Right lobe of liver (tissue), 6 donors: ENCODE results near the gene SLC27A3. TPM values are rescaled to one million over a fixed set of nuclear protein-coding genes. Genes with fewer than 3 reads are reported as not detected.

Experiments used
- ATAC-seq, 4 donors: fragments of 200-7000 bp; cut with Tn5 transposase; one replicate each; pipeline ENCODE4 v1.9.1; 2020; ENCODE audit warnings: mild to moderate bottlenecking in 4 of 4, moderate library complexity in 4 of 4
- DNase-seq, 3 donors: peaks; one replicate each; pipeline ENCODE4 v3.0.0-alpha.2; 2020
- H3K27ac ChIP-seq, 3 donors: fragments of 200-600 bp; one replicate each; pipeline ENCODE4 v1.8.0; 2022
- H3K27me3 ChIP-seq, 2 donors: fragments of 200-600 bp; one replicate each; pipeline ENCODE4 v1.8.0; 2022
- H3K36me3 ChIP-seq, 4 donors: fragments of 200-600 bp; sonication (generic) in 1 of 4; one replicate each; pipeline versions ENCODE4 v1.5.1 to v1.8.0; 2017 to 2022; ENCODE audit warnings: control low read depth in 1 of 4
- H3K4me1 ChIP-seq, 4 donors: fragments of 200-600 bp; sonication (generic) in 1 of 4; one replicate each; pipeline versions ENCODE4 v1.5.1 to v1.8.0; 2017 to 2022; ENCODE audit warnings: control low read depth in 1 of 4
- H3K4me3 ChIP-seq, 3 donors: fragments of 200-600 bp; one replicate each; pipeline ENCODE4 v1.8.0; 2022
- H3K9me3 ChIP-seq, 4 donors: fragments of 200-600 bp; sonication (generic) in 1 of 4; one replicate each; pipeline versions ENCODE4 v1.5.1 to v1.8.0; 2017 to 2022; ENCODE audit warnings: control low read depth in 1 of 4
- POLR2A ChIP-seq: fragments of 450-650 bp; IDR thresholded peaks from one replicate; pipeline ENCODE4 v1.6.1; 2017; ENCODE audit warnings: antibody characterized with exemption, mild to moderate bottlenecking
- WGBS: methylation state at CpG from one replicate; pipeline ENCODE4 v1.1.6; 2018; ENCODE audit warnings: low coverage, low lambda C conversion rate; ENCODE audit not compliant: insufficient coverage; ENCODE audit errors: missing lambda C conversion rate; 5-methylcytosine and 5-hydroxymethylcytosine counted together
- intact Hi-C, 2 donors: fragments of 100-400 bp; cut with DNase I; formaldehyde crosslinking; loops; one replicate each; pipeline versions ENCODE4 v1.11.2 to v1.14.1; 2022
- total RNA-seq, 6 experiments: library from RNA; depleted of rRNA in 2 of 6; stranded (reverse); fragments of >200 nt in 2 of 6; fragmentation: NEBNext Ultra II Directional in 3 of 6; extraction: Animal tissue kit (Norgen Biotek cat#: 25700) in 3 of 6; gene quantifications; one replicate each; pipeline versions ENCODE4 v1.1.0 to v1.2.4, GENCODE V29; 2016 to 2023
- TF ChIP-seq, protein P1 (sequence below), 4 donors: fragments of 200-600 bp in 3 of 4; fragments of 450-650 bp in 1 of 4; IDR thresholded peaks; one replicate each; pipeline versions ENCODE4 v1.5.1 to v1.8.0; 2016 to 2022; ENCODE audit warnings: antibody characterized with exemption in 4 of 4, mild to moderate bottlenecking in 2 of 4
- donor health status: DM: no; HTN: yes; CAD: no.
- donor health status: DM: no; HTN: no; CAD: no.
- donor health status: DM: no; HTN: no; CAD: no.
- donor health status: DM: no; HTN: yes; CAD: no.
- donor health status: DM: no; HTN: yes; CAD: no.

The SLC27A3 gene
- total RNA-seq, 6 experiments from 2014 or later = 25.4 to 50.4 (median 36.9) TPM

- peaks cover 0 to 50% (median 20%) of the 10 kb centered on the region in 4 donors for H3K4me1 ChIP-seq
- H3K27ac ChIP-seq = peak overlapping the region; percentile 63 to 83 (median 76)
- intact Hi-C loops = loop anchor here in 1 of 2 donors (10.0 kb wide), 1 partner anchor 101 kb away; the partner anchor contains the start of genes ILF2 and NPR1
- no peaks in the 10 kb centered on the region for H3K27me3 ChIP-seq
- TF ChIP-seq, protein P1, sequence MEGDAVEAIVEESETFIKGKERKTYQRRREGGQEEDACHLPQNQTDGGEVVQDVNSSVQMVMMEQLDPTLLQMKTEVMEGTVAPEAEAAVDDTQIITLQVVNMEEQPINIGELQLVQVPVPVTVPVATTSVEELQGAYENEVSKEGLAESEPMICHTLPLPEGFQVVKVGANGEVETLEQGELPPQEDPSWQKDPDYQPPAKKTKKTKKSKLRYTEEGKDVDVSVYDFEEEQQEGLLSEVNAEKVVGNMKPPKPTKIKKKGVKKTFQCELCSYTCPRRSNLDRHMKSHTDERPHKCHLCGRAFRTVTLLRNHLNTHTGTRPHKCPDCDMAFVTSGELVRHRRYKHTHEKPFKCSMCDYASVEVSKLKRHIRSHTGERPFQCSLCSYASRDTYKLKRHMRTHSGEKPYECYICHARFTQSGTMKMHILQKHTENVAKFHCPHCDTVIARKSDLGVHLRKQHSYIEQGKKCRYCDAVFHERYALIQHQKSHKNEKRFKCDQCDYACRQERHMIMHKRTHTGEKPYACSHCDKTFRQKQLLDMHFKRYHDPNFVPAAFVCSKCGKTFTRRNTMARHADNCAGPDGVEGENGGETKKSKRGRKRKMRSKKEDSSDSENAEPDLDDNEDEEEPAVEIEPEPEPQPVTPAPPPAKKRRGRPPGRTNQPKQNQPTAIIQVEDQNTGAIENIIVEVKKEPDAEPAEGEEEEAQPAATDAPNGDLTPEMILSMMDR (IDR thresholded peaks at IDR 0.05) = peak in 1 of 4 donors; percentile 4
- TF ChIP-seq POLR2A = peak; percentile 38
- peak; percentile 81 to 85 (median 82) for DNase-seq
- ATAC-seq = peak; percentile 45 to 57 (median 49)
- no peaks in the 10 kb centered on the region for H3K9me3 ChIP-seq
- H3K36me3 ChIP-seq = peaks cover 0 to 22% (median 3%) of the 10 kb centered on the region in 4 donors
- H3K4me3 ChIP-seq = peak overlapping the region; percentile 61 to 73 (median 68)
- 2% methylated on average over 12 of the region's 83 CpGs for WGBS
Observed at GRCh38 chr1:153775458-153776327, 486 bp downstream of the SLC27A3 start.

DNA sequence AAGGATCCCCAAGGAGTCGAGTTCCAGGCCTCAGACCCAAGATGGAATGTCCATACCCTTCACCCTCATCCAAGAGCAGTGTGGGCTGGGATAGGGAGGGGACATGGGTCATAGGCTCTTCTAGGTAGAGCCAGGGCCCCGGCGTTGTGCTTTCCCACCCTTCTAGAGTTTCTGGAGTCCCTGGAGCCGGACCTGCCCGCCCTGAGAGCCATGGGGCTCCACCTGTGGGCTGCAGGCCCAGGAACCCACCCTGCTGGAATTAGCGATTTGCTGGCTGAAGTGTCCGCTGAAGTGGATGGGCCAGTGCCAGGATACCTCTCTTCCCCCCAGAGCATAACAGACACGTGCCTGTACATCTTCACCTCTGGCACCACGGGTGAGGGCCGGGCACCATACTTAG is 1.1 kb downstream of the SLC27A3 start:
- ATAC-seq (no peak), DNase-seq (peak in 1 of 3 donors; percentile 51)
- no peaks in the 10 kb centered on the region for H3K27me3 ChIP-seq
- H3K4me3 ChIP-seq = peak overlapping the region; percentile 61 to 73 (median 68)
- H3K4me1 ChIP-seq = peaks cover 0 to 50% (median 20%) of the 10 kb centered on the region in 4 donors
- H3K9me3 ChIP-seq = no peaks in the 10 kb centered on the region
- TF ChIP-seq POLR2A = no peak
- H3K27ac ChIP-seq = peak overlapping the region; percentile 63 to 83 (median 76)
- no CpG with 5 or more reads among the region's 10 CpGs for WGBS
- H3K36me3 ChIP-seq = peaks cover 0 to 16% (median 3%) of the 10 kb centered on the region in 4 donors
- intact Hi-C loops = loop anchor here in 1 of 2 donors (10.0 kb wide), 1 partner anchor 102 kb away; the partner anchor contains the start of genes ILF2 and NPR1

GRCh38 chr1:153776845-153777370 is 1.7 kb downstream of the SLC27A3 start:
- no peak for ATAC-seq
- H3K36me3 ChIP-seq = peaks cover 0 to 12% (median 3%) of the 10 kb centered on the region in 4 donors

DNA sequence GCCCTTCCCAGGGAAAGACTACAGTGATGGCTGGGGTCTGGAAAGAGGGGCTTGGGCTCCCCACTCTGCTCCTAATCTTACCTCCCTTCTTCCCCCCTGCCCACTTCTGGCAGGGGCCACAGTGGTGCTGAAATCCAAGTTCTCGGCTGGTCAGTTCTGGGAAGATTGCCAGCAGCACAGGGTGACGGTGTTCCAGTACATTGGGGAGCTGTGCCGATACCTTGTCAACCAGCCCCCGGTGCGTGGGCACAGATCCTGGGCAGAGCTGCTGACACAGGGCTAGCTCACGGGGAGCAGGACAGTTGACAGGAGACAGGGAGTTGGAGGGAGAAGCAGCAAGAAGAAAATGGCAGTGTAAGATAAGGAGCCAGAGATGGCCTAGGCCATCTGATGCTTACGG is 2.4 kb downstream of the SLC27A3 start:
- TF ChIP-seq POLR2A = peak; percentile 48
- TF ChIP-seq, protein P1 (IDR thresholded peaks at IDR 0.05) = no peak
- Histone ChIP-seq H3K27me3 (no peaks in the 10 kb centered on the region), H3K4me3 (peak overlapping the region in 1 of 3 donors; percentile 10), H3K4me1 (peaks cover 0 to 50% (median 20%) of the 10 kb centered on the region in 4 donors), H3K36me3 (peaks cover 0 to 5% (median 2%) of the 10 kb centered on the region in 4 donors), H3K27ac (peak overlapping the region; percentile 6 to 70 (median 40)), H3K9me3 (no peaks in the 10 kb centered on the region)
- 25% methylated on average over 6 of the region's 7 CpGs for WGBS
- peak; percentile 86 to 92 (median 87) for DNase-seq
- intact Hi-C loops = loop anchor here in 1 of 2 donors (10.0 kb wide), 1 partner anchor 103 kb away; the partner anchor contains the start of genes ILF2 and NPR1
- peak; percentile 41 to 62 (median 57) for ATAC-seq

More at GRCh38 chr1:153776845-153777370, 1.7 kb downstream of the SLC27A3 start:
- peaks cover 0 to 50% (median 20%) of the 10 kb centered on the region in 4 donors for H3K4me1 ChIP-seq
- H3K27ac ChIP-seq = peak overlapping the region; percentile 6 to 70 (median 40)
- H3K9me3 ChIP-seq = no peaks in the 10 kb centered on the region
- peak overlapping the region in 1 of 3 donors; percentile 73 for H3K4me3 ChIP-seq
- peak in 1 of 3 donors; percentile 42 for DNase-seq
- TF ChIP-seq, protein P1 (IDR thresholded peaks at IDR 0.05) = no peak
- no peak for TF ChIP-seq POLR2A
- WGBS = 64% methylated on average over 7 of the region's 10 CpGs
- no peaks in the 10 kb centered on the region for H3K27me3 ChIP-seq
- intact Hi-C loops = loop anchor here in 1 of 2 donors (10.0 kb wide), 1 partner anchor 102 kb away; the partner anchor contains the start of genes ILF2 and NPR1
